MM.1S (cell line): ENCODE data around the gene DUOX1.

Experiments
- DNase-seq: peaks from one replicate; pipeline ENCODE4 v3.0.0-alpha.2; 2015
- H2AFZ ChIP-seq: fragments of 300-600 bp; sonication (generic); 2 replicates; pipeline ENCODE4 v1.6.0; 2016; ENCODE audit warnings: antibody characterized with exemption, low read length
- H3F3A ChIP-seq: fragments of 300-600 bp; sonication (generic); 2 replicates; pipeline ENCODE4 v1.6.1; 2016; ENCODE audit warnings: mild to moderate bottlenecking, antibody characterized with exemption, low read length, moderate library complexity, mixed read lengths; ENCODE audit not compliant: insufficient read depth
- H3K27ac ChIP-seq: fragments of 300-600 bp; sonication (generic); 2 replicates; pipeline ENCODE4 v1.5.1; 2016; ENCODE audit warnings: mild to moderate bottlenecking, low read length
- H3K27me3 ChIP-seq: fragments of 300-600 bp; sonication (generic); replicated peaks from 2 replicates; pipeline ENCODE4 v1.6.0; 2016; ENCODE audit warnings: low read length; ENCODE audit not compliant: insufficient read depth
- H3K36me3 ChIP-seq: fragments of 300-600 bp; sonication (generic); replicated peaks from 2 replicates; pipeline ENCODE4 v1.6.1; 2016; ENCODE audit warnings: mild to moderate bottlenecking, low read length, mixed read lengths; ENCODE audit not compliant: insufficient read depth
- H3K4me1 ChIP-seq: fragments of 300-600 bp; sonication (generic); 2 replicates; pipeline ENCODE4 v1.6.1; 2016; ENCODE audit warnings: low read length, mixed read lengths
- H3K4me2 ChIP-seq: fragments of 300-600 bp; sonication (generic); 2 replicates; pipeline ENCODE4 v1.6.0; 2016; ENCODE audit warnings: low read depth, low read length
- H3K4me3 ChIP-seq: fragments of 300-600 bp; sonication (generic); 2 replicates; pipeline ENCODE4 v1.5.1; 2016; ENCODE audit warnings: low read length, mixed read lengths
- H3K79me2 ChIP-seq: fragments of 300-600 bp; sonication (generic); 2 replicates; pipeline ENCODE4 v1.6.1; 2016; ENCODE audit warnings: mixed run types, low read length, mixed read lengths
- H3K9ac ChIP-seq: fragments of 300-600 bp; sonication (generic); 2 replicates; pipeline ENCODE4 v1.6.1; 2016; ENCODE audit warnings: low read length, mixed read lengths
- H3K9me2 ChIP-seq: fragments of 300-600 bp; sonication (generic); replicated peaks from 2 replicates; pipeline ENCODE4 v1.6.1; 2016; ENCODE audit warnings: mild to moderate bottlenecking, low read length, mixed read lengths; ENCODE audit not compliant: insufficient read depth
- H3K9me3 ChIP-seq: fragments of 300-600 bp; sonication (generic); replicated peaks from 2 replicates; pipeline ENCODE4 v1.6.1; 2016; ENCODE audit warnings: mild to moderate bottlenecking, low read length, mixed read lengths; ENCODE audit not compliant: insufficient read depth
- H4K20me1 ChIP-seq: fragments of 300-600 bp; sonication (generic); 2 replicates; pipeline ENCODE4 v1.6.1; 2016; ENCODE audit warnings: mild to moderate bottlenecking, low read length, moderate library complexity, mixed read lengths; ENCODE audit not compliant: insufficient read depth
- CTCF ChIP-seq: fragments of 300-600 bp; sonication (generic); IDR thresholded peaks from 2 replicates; pipeline ENCODE4 v1.5.1; 2016; ENCODE audit warnings: antibody characterized with exemption, low read length, mixed read lengths
- EZH2 ChIP-seq: fragments of 300-600 bp; sonication (generic); optimal IDR thresholded peaks from 2 replicates; pipeline ENCODE3; 2017; ENCODE audit warnings: low read depth, mild to moderate bottlenecking, antibody characterized with exemption, low read length, mixed read lengths
- EZH2phosphoT487 ChIP-seq: fragments of 300-600 bp; sonication (generic); IDR thresholded peaks from 2 replicates; pipeline ENCODE4 v1.6.1; 2018; ENCODE audit warnings: antibody characterized with exemption, low read length

Gene DUOX1

GRCh38 chr15:45177285-45177684 lies 47.5 kb downstream of the DUOX1 start:
- Histone ChIP-seq H3K9ac (no peak overlapping the region), H3K9me3 (no peaks in the 10 kb centered on the region), H3F3A (no peaks in the 10 kb centered on the region), H3K79me2 (no peaks in the 10 kb centered on the region), H2AFZ (no peak overlapping the region), H3K4me3 (no peak overlapping the region), H3K4me1 (no peaks in the 10 kb centered on the region), H3K27ac (no peak overlapping the region), H3K36me3 (no peaks in the 10 kb centered on the region), H4K20me1 (no peaks in the 10 kb centered on the region), H3K27me3 (no peaks in the 10 kb centered on the region), H3K9me2 (no peaks in the 10 kb centered on the region), H3K4me2 (no peak overlapping the region)
- no peak for DNase-seq
- no peak for TF ChIP-seq EZH2
- no peak for TF ChIP-seq EZH2phosphoT487
- no peak for TF ChIP-seq CTCF

GRCh38 chr15:45179221-45179985 lies 49.6 kb downstream of the DUOX1 start:
- Histone ChIP-seq H3K9me2 (no peaks in the 10 kb centered on the region), H3K27me3 (no peaks in the 10 kb centered on the region), H3K9me3 (no peaks in the 10 kb centered on the region), H3K9ac (no peak overlapping the region), H4K20me1 (no peaks in the 10 kb centered on the region), H3F3A (no peaks in the 10 kb centered on the region), H3K4me3 (no peak overlapping the region), H3K4me2 (no peak overlapping the region), H2AFZ (no peak overlapping the region), H3K36me3 (no peaks in the 10 kb centered on the region), H3K4me1 (no peaks in the 10 kb centered on the region), H3K27ac (no peak overlapping the region), H3K79me2 (no peaks in the 10 kb centered on the region)
- no peak for TF ChIP-seq EZH2
- peak; percentile 53 for TF ChIP-seq CTCF
- peak; percentile 27 for DNase-seq

GRCh38 chr15:45180201-45180600 lies 50.4 kb downstream of the DUOX1 start:
- Histone ChIP-seq H3F3A (no peaks in the 10 kb centered on the region), H2AFZ (no peak overlapping the region), H3K4me3 (no peak overlapping the region), H3K9me2 (no peaks in the 10 kb centered on the region), H3K9me3 (no peaks in the 10 kb centered on the region), H4K20me1 (no peaks in the 10 kb centered on the region), H3K9ac (no peak overlapping the region), H3K4me1 (no peaks in the 10 kb centered on the region), H3K4me2 (no peak overlapping the region), H3K79me2 (no peaks in the 10 kb centered on the region), H3K27ac (no peak overlapping the region), H3K27me3 (no peaks in the 10 kb centered on the region), H3K36me3 (no peaks in the 10 kb centered on the region)
- TF ChIP-seq EZH2 (no peak), CTCF (no peak), EZH2phosphoT487 (no peak)
- DNase-seq: no peak
